NCI-H1092 treated with DMSO at 0.1 percent for 48 hours (cell line): Measurements from ENCODE around the gene CAMTA1.
A peak's percentile ranks its signal among the peaks of the same experiment; 100 is the strongest.

Experiments
- DNase-seq: peaks from one replicate; lab custom pipeline; 2025; lab: John Stamatoyannopoulos, UW

The CAMTA1 gene

DNA sequence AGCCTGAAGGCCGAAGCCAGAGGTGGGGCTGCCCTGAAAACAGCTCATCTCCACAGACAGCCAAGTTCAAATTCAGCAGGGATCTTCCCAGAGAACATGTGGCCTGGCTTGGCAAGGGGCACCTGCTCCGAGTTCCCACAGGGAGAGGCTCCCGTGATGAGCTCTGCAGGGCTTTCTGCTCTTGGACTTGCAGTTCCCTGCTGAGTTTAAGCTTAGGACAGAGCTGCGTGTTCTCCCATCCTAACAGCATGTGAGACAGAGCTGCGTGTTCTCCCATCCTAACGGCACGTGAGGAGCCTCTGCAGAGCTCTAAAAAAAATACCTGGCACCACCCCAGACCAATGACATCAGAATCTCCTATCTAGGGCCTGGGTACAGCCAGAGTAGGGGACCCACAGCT lies 872.8 kb downstream of the CAMTA1 start:
- DNase-seq: no peak

DNA sequence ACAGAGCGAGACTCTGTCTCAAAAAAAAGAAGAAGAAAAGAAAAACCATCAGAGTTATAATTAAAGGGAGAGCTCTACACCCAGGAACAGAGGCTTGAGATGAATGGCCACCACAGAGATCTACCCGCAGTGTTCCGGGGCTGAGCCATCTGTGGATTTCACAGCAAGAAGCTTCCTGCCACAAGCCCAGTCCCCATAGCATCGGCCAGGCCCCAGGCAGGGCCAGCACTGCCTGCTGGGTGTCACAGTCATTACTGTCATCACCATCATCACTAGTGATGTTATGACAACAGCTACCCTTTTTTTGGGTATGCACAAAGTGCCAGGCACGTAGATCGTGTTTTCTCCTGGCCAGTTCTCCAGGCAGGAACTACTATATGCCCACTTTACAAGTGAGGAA lies 874.3 kb downstream of the CAMTA1 start:
- DNase-seq: no peak

- DNase-seq: no peak
Measured at GRCh38 chr1:7663451-7664146, 878.3 kb downstream of the CAMTA1 start.

GRCh38 chr1:7664147-7664892 lies 879.1 kb downstream of the CAMTA1 start:
- no peak for DNase-seq

DNA sequence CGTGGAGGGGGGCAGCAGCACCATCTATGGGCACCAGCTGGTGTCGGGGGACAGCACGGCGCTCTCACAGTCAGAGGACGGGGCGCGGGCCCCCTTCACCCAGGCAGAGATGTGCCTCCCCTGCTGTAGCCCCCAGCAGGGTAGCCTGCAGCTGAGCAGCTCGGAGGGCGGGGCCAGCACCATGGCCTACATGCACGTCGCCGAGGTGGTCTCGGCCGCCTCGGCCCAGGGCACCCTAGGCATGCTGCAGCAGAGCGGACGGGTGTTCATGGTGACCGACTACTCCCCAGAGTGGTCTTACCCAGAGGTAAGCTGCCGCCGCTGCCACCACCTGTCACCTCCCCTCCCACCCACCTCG lies 879.6 kb downstream of the CAMTA1 start:
- no peak for DNase-seq

- no peak for DNase-seq
Measured at GRCh38 chr1:7666249-7666648, 881.0 kb downstream of the CAMTA1 start.

- no peak for DNase-seq
Measured at GRCh38 chr1:7667159-7667558, 881.9 kb downstream of the CAMTA1 start.

DNA sequence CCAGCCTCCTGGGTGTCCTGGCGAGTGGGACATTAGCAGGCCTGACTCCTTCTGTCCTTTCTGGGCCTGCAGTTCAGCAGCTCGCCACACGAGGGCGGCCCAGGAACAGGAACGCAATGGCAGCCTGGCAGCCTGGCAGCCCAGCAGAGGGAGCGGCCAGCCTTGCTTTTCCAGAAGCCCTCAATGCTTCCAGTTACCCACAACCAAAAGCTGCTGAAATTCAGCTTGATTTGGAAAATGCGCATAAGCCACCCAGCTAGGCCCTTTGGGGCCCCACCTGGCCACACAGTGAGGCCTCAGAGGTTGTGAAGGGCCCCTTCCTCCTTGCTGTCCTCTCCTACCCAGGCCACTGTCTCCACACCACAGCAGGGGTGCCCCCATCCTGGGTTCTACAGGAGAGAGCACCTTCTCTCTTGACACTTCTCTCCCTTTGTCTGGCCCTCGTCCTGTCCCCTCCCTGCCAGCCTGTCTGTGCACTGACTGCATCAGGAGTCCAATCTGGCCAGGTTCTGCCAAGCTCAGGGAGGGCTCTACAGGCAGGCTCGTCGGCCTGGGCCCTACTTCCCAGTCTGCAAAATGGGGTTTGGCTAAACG lies 882.5 kb downstream of the CAMTA1 start:
- peak; percentile 75 for DNase-seq

GRCh38 chr1:7669559-7670311 lies 884.5 kb downstream of the CAMTA1 start:
- DNase-seq: peak; percentile 65

DNA sequence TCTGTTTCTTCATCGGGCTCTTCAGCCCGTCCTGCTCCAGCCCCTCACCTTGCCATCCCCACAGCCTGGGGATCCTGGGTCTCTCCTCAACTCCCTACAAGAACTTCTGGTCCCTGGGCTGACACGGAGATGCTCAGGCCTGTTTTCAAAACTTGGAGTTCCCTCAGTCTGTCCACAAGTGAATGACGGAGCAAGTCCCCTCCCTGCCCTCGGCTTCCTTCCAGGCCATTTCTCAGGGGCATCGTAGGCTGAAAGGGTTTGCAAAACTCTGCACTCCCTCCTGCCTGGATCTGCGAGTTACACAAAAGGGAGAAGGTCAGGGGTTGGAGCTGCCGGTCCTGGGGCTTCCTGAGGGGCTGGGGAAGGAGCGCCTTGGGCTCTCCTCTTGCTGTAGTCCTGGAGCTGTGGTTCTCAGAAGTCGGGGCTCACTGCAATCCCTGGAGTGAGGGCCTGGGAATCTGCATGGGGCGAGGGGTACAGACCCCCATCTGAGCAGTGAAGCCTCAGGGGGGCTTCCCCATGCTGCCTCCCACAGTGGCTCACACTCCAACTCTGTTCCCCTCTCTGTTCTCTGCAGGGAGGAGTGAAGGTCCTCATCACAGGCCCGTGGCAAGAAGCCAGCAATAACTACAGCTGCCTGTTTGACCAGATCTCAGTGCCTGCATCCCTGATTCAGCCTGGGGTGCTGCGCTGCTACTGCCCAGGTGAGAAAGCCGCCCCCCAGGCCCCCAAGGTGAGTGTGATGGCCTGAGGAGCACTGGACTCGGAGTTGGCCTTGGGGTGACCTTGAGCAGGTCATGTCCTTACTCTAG lies 885.3 kb downstream of the CAMTA1 start:
- DNase-seq: no peak

GRCh38 chr1:7671146-7671465 lies 885.9 kb downstream of the CAMTA1 start:
- DNase-seq: no peak

DNA sequence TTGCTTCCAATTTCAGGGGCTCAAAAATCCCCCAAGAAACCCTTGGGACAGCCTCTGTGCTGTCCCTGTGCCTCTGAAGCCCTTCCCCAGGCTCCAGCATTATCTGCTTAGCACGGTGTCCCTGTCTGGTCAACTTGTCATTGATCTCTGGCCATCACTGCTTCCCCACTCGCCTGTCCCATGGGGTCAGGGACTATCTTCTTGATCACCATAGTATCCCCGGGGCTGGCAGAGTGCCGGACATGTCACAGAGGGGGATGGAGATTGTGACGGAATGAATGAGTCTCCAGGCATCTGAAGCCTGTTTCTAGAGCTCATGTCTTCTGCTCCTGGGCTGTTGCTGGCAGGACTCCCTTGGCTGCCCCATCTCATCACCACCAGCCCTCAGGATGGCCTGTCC lies 886.4 kb downstream of the CAMTA1 start:
- DNase-seq: no peak

DNA sequence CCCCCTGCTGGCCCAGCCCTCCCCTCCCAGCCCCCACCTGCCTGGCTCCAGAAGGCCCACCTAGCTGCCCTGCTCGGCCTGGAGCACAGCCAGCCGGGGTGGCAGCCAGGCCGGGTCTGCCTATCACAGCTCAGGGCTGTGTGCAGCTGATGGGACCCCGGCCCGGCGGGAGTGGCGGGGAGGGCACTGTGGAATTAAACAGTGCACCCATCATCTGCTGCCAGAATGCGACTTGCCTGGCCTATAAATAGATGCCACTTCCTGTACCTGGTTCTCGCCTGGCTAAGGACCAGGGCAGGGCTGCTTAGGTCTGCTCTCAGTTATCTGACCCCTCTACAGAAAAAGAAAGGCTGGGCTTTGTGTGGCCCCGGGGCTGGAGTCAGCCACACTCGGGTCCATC lies 887.6 kb downstream of the CAMTA1 start:
- no peak for DNase-seq

- DNase-seq: no peak
Measured at GRCh38 chr1:7674972-7675371, 889.7 kb downstream of the CAMTA1 start.

DNA sequence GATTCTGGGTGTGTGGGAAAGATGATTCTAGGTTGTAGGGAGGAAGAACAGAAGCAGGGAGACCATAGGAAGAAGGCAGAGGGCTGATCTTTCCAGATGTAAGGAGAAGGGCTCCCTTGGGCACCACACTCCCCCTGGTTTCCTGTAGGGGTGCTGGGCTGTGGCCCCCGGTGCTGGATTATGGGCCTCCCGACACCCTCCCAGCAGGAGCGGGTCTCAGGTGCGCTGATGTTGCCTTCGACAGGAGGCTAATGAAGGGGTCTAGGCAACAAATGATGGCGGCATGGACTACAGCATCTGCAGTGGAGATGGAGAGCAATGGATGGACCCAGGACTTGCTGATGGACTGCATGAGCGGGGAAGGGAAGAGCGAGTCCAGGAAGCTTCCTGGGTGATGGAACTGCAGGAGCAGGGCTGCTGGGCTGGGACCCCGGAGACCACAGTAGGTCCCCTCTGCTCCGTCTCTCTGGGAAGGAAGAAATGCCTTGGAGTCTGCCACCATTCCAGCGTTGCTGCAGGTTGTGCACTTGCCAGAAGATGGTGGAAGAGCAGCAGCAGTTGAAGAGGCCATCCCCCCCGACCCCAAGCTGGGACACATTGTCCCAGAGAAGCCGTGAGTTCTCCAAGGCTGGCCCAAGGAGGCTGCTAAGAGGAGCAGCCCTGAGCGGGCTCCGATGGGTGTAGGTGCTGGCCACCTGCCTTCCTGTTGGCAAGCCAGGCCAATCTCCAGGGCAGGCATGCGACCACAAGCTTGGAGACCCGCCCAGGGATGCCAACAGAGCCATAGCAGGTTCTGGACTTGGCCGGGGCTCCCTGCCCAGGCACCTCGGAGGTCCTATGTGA lies 890.4 kb downstream of the CAMTA1 start:
- DNase-seq: no peak

- DNase-seq: no peak
Measured at GRCh38 chr1:7676274-7676945, 891.2 kb downstream of the CAMTA1 start.

GRCh38 chr1:7677111-7677510 lies 891.9 kb downstream of the CAMTA1 start:
- DNase-seq: no peak

- no peak for DNase-seq
Measured at GRCh38 chr1:7677815-7678214, 892.6 kb downstream of the CAMTA1 start.

DNA sequence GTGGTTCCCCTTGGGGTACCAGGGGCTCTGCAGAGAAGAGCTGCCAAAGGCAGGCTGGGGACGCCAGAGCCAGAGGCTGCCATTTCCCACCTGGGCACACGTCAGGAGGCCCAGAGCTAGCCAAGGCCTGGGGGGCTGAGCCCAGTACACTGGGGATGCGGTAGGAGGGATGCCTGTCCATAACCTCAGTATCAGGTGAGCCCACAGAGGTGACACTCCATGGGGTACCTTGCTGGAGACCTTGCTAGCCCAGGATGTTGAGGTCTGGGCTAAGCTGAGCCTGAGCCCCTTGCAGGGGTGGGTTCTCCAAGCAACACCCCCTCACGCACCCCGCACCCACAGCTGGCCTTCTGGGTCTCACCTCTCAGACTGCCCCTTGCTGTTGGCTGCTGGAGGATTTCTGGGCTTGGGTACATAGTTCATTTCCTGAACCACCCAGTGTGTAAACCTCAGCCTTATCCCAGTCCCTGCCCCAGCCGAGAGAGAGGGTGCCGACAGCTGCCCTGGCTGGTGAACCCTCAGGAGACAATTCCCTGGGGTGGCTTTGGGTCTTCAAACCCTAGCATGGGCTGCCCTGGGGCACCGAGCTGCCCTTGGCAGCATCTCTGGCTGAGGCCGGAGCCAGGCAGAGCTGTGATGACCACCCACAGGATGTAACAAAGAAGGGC lies 893.4 kb downstream of the CAMTA1 start:
- DNase-seq: no peak
